Spleen (tissue), 7 donors: ENCODE data around the gene KCTD5.

Source experiments
- POLR2A ChIP-seq, 3 donors: fragments of 450-650 bp; IDR thresholded peaks; one replicate each; pipeline ENCODE4 v1.5.1; 2017; ENCODE audit warnings: antibody characterized with exemption in 3 of 3, mild to moderate bottlenecking in 1 of 3
- POLR2AphosphoS5 ChIP-seq, 3 donors: sonication (generic); formaldehyde crosslinking; IDR thresholded peaks; one replicate each; pipeline ENCODE4 v1.5.1; 2017; ENCODE audit warnings: antibody characterized with exemption in 3 of 3
- TF ChIP-seq, protein P1 (sequence below), 11 experiments: fragments of 200-600 bp in 7 of 11; fragments of 450-650 bp in 4 of 11; sonication (generic) in 4 of 11; IDR thresholded peaks in 8 of 11; conservative IDR thresholded peaks in 3 of 11; 1 replicate in 7 of 11; 2 replicates in 4 of 11; pipeline versions ENCODE4 v1.4.0 to v1.8.0; 2016 to 2021; ENCODE audit warnings: antibody characterized with exemption in 11 of 11, inconsistent platforms in 4 of 11, mild to moderate bottlenecking in 1 of 11
- donor health status: DM: no; HTN: no; CAD: no; lungs with moderate emphysema.
- donor health status: DM: no; HTN: no; CAD: no.
- donor health status: DM: no; HTN: no; CAD: no.

DNA sequence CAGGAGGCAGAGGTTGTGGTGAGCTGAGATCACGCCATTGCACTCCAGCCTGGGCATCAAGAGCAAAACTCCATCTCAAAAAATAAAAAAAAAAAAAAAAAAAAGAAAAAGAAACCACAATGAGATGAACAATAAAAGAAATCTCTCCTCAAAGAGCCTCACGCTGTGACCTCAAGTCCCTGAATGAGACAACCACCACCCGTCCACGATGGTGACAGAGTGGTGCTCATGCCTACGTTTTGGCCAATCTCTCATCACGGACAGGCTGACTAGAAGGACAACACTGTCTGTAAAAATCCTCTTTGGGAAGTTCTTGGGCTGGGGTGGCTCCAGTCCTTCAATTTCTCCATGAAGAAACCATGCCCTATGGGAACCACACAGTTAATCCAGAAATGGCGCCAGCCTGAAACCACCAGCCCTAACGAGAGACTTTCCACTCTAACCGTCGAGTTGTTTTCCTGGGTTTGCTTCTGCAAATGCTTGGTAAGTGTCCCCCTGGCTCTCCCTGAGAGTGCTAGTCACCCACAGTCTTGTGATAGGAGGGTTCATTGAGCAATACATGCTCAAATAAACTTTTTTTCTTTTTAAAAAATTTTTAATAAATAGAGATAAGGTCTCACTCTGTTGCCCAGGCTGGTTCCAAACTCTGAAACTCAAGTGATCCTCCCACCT is 52.7 kb downstream of the KCTD5 start:
- TF ChIP-seq, protein P1, sequence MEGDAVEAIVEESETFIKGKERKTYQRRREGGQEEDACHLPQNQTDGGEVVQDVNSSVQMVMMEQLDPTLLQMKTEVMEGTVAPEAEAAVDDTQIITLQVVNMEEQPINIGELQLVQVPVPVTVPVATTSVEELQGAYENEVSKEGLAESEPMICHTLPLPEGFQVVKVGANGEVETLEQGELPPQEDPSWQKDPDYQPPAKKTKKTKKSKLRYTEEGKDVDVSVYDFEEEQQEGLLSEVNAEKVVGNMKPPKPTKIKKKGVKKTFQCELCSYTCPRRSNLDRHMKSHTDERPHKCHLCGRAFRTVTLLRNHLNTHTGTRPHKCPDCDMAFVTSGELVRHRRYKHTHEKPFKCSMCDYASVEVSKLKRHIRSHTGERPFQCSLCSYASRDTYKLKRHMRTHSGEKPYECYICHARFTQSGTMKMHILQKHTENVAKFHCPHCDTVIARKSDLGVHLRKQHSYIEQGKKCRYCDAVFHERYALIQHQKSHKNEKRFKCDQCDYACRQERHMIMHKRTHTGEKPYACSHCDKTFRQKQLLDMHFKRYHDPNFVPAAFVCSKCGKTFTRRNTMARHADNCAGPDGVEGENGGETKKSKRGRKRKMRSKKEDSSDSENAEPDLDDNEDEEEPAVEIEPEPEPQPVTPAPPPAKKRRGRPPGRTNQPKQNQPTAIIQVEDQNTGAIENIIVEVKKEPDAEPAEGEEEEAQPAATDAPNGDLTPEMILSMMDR (IDR thresholded peaks at IDR 0.05 in 8 of 11, conservative IDR thresholded peaks at IDR 0.05 in 3 of 11) = no peak
- TF ChIP-seq POLR2AphosphoS5 (IDR thresholded peaks at IDR 0.05) = no peak
- no peak for TF ChIP-seq POLR2A (IDR thresholded peaks at IDR 0.05)
